ENCODE measurements around the gene RFTN2.

- TF ChIP-seq CTCF (optimal IDR thresholded peaks at IDR 0.05 in 1 of 3, IDR thresholded peaks at IDR 0.05 in 1 of 3, conservative IDR thresholded peaks at IDR 0.05 in 1 of 3; ENCODE audit: extremely low read depth in 1 of 3, insufficient read depth in 2 of 3, low read length in 3 of 3) (no peak), EZH2 (IDR thresholded peaks at IDR 0.05; ENCODE audit: low read length) (no peak)
Observed at GRCh38 chr2:197669077-197669476, 6.3 kb downstream of the RFTN2 start.

Measured in keratinocyte (primary cell).